HG03442 (cell line): ENCODE results near the gene ZMYM4.
"Not testable (repeated sequence)": the region's sequence is repeated elsewhere in the genome, so short reads cannot be mapped to it uniquely, and the experiment has no call there.

Experiments used
- ATAC-seq: cut with Tn5 transposase; IDR thresholded peaks from one replicate; pipeline ENCODE4 v1.9.1; 2021; ENCODE audit warnings: mild to moderate bottlenecking, moderate library complexity; ENCODE audit not compliant: unreplicated experiment

The ZMYM4 gene

DNA sequence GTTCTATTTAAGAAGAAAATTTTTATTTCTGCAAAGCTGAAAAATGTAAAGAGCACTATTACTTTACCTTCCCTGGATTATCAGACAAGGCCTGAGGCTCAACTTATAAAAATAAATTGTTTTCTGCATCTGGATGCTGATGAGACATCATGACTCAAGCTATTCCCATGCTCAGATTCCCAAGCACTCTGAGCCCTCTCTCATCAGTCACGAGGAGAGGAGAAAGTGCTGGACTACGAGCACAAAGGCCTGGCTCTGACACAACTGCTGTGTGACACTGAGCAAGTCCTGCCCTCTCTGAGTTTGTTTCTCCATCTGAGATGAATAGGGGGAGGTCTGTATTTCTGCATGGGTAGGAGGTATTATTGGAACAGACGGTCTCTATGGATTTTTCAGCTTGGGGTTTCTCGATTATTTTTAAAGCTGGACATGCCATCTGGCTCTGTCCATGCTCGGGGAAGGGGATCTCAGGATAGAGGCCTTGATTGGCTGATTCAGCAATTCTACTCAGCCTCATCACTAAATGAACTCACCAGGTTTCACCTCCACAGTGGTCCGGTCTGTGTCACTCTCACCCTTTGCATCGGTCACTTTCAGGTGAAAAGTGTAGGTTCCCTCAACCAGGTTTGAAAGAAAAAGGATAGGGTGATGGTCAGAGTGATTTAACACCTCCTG is 181.0 kb downstream of the ZMYM4 start:
- ATAC-seq, result no peak

DNA sequence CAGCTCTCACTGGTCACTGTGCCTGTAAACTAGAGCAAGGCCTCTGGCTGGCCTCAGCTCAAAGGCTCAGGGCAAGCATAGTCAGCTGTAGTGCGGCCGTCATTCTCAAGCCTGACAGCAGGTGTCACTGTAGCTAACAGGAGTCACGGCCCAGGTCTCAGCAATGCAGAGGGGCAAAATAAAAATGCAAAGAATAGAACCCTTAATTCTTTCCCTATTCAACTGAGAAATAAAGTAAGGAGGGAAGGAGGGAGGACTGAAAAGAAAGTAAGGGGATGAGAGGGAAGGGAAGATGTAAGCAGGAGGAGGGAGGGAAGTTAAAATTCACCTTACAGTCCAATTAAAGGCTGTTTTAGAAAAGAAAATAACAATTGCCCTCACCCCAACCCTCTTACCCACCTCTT is 182.6 kb downstream of the ZMYM4 start:
- ATAC-seq, result peak; percentile 45

DNA sequence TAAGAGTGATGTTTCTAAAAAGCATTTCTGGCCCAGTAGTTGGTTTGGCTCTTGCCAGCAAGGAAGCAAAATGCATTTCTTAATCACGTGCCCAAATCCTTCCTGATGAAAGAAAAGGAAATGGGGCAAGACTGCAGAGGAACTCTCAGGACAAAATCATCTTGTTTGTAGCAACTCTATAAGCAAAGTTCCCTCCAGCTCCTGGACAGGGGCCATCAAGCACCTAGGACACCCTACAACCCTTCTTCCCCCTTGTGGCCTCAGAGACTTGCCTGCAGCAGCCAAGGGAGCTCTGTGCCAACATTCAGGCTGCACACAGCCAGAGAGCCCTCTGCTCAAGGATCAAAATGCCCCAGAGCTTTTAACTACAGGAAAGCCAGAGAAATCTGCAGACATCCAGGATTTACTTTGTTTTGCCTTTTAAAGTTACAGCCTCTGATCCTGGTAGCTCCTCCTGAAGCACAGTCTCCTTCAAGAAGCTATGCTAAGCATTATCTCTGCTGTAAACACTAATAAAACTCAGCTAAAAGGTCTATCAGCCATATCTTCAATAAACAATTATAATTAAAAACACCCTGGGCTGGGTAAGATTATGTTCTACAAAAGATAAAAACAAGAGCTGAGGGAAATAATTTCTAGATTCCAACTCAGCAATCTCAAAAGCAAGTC is 183.7 kb downstream of the ZMYM4 start:
- ATAC-seq, result no peak

DNA sequence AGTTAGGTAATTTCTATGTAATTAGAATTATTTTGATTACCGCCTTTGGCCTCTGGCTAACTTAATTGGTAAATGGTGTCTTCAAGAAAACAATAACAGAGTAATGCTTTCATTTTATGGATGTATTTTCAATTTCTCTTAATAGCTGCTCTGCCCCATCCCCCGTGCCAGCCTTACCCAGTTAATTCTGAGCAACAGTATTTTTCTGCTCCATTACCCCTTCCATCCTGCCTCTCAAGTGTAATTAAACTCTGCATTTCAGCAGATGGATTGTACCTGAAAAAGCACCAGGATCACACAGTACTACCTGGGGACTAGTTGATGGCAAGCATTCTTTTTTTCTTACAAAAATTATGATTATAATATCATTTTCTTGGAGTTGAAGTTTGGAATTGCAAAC is 184.5 kb downstream of the ZMYM4 start:
- ATAC-seq, result no peak

DNA sequence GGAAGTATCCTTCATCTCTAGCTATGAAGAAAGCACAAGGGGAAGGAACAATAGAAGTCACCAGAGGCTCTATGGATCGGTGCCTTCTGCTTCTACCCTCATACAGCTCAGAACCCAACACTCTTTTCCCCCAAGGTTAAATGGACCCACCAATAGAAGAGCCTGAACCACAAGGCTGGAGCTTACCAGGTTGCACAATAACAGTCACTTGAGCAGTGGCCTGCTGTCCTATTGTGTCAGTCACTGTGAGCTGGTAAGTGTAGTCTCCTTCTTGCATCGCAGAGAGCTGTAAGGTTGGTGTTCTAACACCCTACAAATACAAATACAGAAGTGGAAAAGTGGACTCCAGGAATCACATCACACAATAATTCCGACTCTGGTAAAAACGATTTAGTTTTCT is 185.7 kb downstream of the ZMYM4 start:
- no peak for ATAC-seq

DNA sequence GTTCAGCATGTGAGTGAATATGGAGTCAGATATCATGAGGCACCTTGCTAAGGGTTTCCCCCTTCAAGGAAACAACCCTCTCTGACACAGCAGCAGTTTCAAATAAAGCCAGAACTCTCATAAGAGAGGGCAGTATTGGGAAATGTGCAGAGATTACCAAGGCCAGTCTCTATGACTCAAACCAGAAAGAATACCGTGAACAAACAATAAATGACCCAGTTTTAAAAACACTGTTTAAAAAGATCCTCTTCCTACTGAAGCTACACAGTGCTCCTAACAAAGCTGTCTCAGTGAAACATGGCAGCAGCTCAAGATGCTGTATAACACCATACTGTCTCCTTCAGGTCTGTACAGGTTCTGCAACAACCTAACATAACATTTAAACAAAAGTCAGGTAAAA is 186.1 kb downstream of the ZMYM4 start:
- no peak for ATAC-seq

DNA sequence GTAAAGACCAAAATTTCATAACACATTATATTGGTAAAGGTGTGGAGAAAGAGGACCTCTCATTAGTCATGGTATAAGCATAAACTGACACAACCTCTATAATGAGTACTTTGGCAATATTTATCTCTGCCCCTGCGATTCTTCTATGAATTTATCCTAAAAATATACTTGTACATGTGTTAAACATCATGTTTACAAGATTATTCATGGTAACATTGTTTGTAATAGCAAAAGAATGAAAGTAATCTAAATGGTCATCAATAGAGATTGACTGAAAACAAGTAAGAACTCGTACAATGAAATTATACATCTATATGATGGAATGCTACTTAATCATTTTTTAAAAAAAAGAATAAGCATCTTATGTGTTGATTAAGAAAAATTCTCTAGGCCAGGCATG is 192.3 kb downstream of the ZMYM4 start:
- ATAC-seq, result no peak

DNA sequence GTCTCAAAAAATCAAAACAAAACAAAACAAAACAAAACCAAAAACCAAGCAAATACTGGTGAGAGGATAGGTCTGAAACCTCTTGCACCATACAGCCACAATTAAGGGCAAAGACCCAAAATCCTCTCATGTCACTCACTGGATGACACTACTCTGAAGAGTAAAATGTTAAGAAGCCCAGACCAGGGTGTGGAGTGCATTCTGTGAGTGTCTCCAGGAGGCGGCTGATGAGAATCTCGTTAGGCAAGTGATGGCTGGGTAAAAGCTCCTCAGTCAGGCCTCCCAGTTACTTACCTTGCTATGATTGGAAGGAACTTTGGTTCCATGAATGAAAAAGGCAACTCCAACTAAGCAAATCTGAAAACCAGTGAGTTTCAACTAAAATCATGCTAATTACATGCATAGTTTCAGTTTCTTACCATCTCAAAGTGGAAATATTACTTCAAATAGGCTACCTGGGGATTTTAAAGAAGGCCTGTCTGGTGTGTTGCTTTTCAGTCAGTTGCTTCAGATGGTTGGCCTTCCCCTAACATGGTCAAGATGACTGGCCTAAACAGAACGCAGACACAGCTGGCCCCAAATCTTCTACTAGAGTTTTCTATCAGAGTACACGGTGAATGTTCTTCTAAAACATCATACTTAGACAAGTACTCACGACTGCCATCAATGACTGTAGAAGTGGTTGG is 193.6 kb downstream of the ZMYM4 start:
- ATAC-seq, result no peak

DNA sequence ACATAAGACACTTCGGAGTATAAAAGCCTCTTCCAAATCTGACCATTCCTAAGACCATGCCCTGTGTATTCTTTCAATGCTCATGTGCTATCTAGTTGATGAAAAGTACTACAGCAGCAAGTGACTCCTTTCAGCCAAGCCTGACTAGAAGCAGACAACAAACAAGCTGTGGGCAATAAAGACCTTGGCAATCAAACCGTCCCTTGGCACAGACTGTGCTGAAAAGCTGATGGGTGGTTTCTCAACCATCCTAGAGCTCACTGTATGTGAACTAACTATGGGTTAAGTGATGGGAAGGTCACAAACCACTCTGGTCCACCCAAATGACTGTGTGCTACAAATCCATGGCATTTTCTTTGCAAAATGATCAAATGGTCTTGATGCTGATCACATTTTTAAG is 194.7 kb downstream of the ZMYM4 start:
- ATAC-seq, result no peak

DNA sequence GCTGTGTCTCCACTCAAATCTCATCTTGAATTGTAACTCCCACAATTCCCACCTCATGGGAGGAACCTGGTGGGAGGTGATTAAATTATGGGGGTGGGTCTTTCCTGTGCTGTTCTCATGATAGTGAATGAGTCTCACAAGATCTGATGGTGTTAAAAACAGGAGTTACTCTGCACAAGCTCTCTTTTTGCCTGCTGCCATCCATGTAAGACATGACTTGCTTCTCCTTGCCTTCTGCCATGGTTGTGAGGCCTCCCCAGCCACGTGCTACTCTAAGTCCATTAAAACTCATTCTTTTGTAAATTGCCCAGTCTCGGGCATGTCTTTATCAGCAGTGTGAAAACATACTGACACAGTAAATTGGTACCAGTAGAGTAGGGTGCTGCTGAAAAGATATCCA is 195.2 kb downstream of the ZMYM4 start:
- not testable (repeated sequence) for ATAC-seq

DNA sequence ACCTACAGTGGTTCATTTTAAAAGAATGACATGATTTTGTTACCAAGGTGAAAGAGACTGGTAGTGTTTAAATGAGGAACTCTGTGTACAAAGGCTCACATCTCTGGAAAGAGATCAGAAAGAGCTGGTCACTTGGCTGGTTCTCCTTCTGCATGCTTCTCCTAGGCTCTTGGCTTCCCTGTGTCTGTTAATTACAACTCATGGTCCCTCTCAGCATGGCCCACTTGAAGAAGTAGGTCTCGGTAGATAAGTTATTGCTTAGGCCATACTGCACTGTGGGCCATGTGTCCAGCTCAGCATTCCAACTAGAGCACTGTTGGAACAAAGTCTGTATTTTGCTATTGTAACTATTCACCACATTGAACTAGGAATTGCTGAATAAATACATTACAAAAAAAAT is 197.6 kb downstream of the ZMYM4 start:
- no peak for ATAC-seq

DNA sequence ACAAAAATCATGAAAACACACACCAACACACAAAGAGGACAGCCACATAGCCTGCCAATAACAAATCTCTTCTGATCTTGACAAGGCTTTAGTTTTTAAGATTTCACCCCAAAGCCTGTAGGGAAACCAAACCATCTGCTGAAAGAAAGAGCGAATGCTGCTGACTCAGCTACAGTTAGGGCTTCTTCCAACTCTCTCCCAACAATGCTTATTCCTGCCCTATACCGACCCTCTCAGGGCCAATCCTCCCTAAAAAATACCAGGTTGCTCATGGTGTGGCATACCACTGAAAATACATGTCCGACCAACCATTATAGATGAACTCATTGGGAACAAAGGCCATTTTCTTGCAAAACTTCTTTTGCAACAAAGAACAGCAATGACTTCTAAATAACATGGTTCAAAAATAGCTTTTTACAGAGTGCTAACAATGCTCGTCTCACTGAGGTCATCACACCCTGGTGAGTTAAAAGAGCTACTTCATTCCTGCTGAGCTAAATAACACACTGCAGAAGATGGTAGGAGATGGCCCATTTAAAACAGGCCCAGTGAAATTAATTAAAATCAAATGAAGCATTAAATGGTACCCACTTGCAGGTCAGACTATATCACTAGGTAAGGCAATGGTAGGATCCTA is 202.6 kb downstream of the ZMYM4 start:
- no peak for ATAC-seq
